GM18861 (cell line): ENCODE measurements around the gene LDHB.
"Not testable (repeated sequence)": the region's sequence is repeated elsewhere in the genome, so short reads cannot be mapped to it uniquely, and the experiment has no call there.

Source experiments
- ATAC-seq: cut with Tn5 transposase; IDR thresholded peaks from one replicate; pipeline ENCODE4 v1.9.1; 2021; ENCODE audit not compliant: unreplicated experiment

Gene LDHB

GRCh38 chr12:21614506-21614905 is 43.1 kb downstream of the LDHB start:
- no peak for ATAC-seq

DNA sequence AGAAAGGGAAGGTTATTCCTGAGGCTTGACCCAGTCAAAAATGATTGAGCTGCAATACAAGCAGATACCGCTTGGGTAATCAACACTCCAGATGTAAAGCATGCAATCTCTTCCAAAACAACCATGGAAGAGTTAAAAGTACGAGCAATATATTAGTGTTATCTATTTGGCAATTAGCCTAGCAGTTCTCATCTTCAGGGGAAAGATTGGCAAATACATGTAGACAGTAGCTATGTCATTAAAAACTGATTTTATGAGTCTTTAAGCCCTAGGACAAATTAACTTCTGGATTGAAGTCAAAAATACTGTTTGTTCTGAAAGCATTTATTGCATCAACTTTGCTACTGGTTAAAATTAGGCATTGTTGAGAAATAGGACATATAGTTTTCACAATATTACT is 43.7 kb downstream of the LDHB start:
- no peak for ATAC-seq

GRCh38 chr12:21608196-21608595 is 49.4 kb downstream of the LDHB start:
- no peak for ATAC-seq

- no peak for ATAC-seq
These were observed 49.9 kb downstream of the LDHB start for GRCh38 chr12:21607701-21608100.

DNA sequence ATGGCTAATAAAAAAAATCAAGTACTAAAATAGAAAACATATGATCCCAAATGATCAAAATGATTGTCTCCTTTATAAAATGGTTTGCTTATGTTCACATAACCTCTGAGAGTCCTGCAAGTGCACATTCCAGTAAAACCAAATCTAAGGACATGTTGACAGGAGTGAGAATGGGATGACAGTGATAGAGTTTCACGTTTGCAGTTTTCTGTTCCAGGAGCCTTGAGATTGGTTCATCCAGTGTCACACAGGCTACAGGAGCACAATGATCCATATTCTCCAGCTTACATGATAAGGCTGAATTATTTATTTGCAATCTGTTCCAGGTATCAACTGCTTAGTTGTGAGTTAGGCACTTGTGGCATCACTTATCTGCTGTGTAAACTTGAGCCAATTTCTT is 51.5 kb downstream of the LDHB start:
- no peak for ATAC-seq

DNA sequence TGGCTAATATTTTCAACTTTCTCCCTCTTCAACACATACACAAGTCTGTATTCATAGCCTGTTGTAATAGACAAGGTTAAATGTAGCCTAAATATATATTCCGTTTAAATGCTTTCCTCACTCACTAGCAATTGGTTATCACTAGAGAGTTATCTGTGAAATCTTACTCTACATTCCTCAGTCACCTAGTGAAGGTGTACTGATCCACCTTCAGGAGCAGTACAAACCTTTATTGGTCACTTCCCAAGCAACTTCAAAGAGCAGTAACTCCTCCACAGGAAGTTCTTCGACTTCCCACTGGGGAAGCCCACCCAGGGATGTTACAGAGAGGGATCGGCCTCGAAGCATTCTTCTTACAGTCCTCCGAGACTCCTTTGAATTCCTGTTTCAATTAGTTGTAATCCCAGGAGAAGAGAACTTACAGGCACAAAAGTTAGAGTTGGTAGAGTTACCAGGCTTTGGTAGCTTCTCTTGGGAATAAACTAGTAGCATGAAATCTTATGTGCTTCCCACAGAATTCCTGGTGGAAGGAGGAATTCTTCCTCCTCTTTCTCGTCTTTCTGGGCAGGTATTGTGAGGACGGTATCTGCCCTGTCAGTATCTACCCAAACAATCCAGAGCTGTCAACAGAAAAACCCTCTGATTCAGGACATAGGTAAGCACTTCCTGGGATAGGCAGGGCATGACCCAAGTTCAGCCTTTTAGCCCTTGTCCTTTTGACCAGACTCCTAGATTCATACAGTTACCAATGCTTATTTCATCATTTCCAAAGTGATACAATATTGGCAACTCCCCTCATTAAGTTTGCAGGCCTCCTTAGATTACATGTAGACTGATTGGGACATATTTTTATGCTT is 53.2 kb downstream of the LDHB start, which contains the start of gene GYS2:
Gene GYS2 (minus strand): TSS at position 603 of the 857 bp plus-strand sequence. CDS start 255 bp downstream, at position 348.
- no peak for ATAC-seq

- ATAC-seq = no peak
These were observed 54.9 kb downstream of the LDHB start for GRCh38 chr12:21602774-21603173.

- no peak for ATAC-seq
These were observed 57.4 kb downstream of the LDHB start for GRCh38 chr12:21600196-21600595.

DNA sequence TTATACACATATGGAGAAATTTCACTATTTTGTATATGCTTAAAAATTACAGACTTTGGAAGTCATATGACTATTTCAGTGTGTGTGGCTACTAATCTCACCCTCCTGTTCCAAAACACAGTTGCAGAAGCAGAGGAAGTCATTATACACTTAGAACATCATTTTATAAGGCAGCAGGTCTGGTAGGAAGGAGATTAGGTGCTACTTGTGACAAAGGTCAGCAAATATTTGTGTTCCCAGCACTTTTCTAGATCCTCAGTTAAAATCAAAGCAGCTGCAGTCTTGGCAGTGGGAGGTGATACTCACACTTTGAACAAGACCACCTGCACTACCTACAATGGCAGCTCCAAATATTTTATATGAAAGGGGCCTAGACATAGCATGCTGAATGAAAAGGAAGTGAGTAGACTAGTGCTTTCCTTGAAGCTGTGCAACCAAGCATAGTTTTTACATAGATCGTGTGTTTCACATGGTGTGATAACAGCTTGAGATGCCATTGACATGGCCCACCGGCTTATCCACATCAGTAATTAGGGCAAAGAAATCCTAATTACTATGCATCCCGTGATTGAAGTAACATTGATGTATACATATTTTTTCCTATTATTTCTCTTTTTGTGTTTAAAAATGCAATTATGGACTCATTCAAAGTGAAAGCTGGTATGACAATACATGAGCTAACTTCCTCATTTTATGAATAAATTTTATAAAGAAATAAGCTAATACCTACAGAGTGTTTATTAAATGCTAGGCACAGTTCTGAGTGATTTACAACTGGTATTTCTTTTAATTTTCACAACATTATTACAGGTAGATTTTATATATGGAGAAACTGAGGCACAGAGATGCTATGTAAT is 58.3 kb downstream of the LDHB start:
- ATAC-seq = no peak

GRCh38 chr12:21598651-21599050 is 59.0 kb downstream of the LDHB start:
- no peak for ATAC-seq

DNA sequence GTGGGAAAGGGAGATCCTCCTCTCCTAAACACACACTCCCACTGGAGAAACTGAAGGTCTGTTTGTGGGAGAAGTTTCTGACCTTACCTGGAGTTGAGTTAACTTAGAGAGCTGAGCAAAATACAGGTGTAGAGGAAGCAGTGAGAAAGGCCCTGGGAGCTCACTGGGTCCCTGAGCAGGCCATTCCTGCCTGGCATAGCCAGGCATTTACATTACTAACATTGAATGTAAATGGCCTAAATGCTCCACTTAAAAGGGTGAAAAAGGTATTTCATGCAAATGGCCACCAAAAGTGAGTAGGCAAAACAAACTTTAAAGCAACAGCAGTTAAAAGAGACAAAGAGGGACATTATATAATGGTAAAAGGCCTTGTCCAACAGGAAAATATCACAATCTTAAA is 62.3 kb downstream of the LDHB start:
- not testable (repeated sequence) for ATAC-seq

DNA sequence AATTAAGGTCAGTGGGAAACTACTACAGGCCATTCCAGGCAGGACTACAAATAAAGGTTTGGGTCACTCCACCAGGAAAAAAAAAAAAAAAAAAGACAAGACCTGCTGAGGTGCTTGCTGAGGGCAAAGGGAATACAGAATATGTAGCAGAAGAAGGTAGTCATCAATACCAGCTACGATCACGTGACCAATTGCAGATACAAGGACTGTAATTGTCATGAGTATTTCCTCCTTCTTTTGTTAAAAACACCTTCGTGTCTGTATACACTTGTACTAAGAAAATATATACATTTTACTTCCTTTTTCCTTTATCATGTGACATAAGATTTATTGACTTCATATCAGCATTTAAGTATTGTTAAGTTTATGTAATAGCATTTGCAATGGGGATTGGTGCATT is 72.2 kb downstream of the LDHB start:
- no peak for ATAC-seq
